GM21737 (cell line): ENCODE data around the gene NCR2.

ENCODE experiments used
- ATAC-seq: cut with Tn5 transposase; IDR thresholded peaks from one replicate; pipeline ENCODE4 v1.9.1; 2021; ENCODE audit warnings: mild to moderate bottlenecking, moderate library complexity; ENCODE audit not compliant: unreplicated experiment

The NCR2 gene

GRCh38 chr6:41392246-41392645 lies 56.8 kb downstream of the NCR2 start:
- ATAC-seq = no peak

- ATAC-seq = no peak
Observed at GRCh38 chr6:41396335-41396734, 60.9 kb downstream of the NCR2 start.

- ATAC-seq = no peak
Observed at GRCh38 chr6:41399424-41399823, 64.0 kb downstream of the NCR2 start.
